ENCODE measurements around the gene MMP19.

Gene MMP19

GRCh38 chr12:55795950-55796349, 46.8 kb downstream of the MMP19 start:
- TF ChIP-seq, protein P1, sequence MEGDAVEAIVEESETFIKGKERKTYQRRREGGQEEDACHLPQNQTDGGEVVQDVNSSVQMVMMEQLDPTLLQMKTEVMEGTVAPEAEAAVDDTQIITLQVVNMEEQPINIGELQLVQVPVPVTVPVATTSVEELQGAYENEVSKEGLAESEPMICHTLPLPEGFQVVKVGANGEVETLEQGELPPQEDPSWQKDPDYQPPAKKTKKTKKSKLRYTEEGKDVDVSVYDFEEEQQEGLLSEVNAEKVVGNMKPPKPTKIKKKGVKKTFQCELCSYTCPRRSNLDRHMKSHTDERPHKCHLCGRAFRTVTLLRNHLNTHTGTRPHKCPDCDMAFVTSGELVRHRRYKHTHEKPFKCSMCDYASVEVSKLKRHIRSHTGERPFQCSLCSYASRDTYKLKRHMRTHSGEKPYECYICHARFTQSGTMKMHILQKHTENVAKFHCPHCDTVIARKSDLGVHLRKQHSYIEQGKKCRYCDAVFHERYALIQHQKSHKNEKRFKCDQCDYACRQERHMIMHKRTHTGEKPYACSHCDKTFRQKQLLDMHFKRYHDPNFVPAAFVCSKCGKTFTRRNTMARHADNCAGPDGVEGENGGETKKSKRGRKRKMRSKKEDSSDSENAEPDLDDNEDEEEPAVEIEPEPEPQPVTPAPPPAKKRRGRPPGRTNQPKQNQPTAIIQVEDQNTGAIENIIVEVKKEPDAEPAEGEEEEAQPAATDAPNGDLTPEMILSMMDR (IDR thresholded peaks at IDR 0.05; ENCODE audit: low read depth, low read length, missing control alignments), result no peak
- no peak overlapping the region for H3K4me3 ChIP-seq (ENCODE audit: low read depth, low read length)
- DNase-seq (ENCODE audit: low read depth), result no peak

DNA sequence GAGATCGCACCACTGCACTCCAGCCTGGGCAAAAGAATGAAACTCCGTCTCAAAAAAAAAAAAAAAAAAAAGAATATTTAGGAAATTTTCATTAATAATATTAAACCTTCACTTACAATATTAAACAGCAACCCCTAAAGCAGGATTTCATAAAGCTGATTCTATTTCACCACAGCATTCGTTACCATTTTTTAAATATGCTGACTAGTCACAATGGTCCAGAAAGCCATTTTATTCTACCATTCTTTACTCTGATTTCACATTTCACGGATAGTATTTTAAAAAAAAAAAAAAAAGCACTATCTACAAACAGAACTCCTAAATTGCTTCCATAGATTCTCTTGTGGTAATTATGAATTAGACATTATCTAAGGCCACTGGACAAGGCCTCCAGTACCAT, 52.8 kb downstream of the MMP19 start:
- TF ChIP-seq, protein P1 (IDR thresholded peaks at IDR 0.05; ENCODE audit: low read depth, low read length, missing control alignments), result no peak
- no peak overlapping the region for H3K4me3 ChIP-seq (ENCODE audit: low read depth, low read length)
- no peak for DNase-seq (ENCODE audit: low read depth)

- TF ChIP-seq, protein P1 (IDR thresholded peaks at IDR 0.05; ENCODE audit: low read depth, low read length, missing control alignments), result no peak
- H3K4me3 ChIP-seq (ENCODE audit: low read depth, low read length), result no peak overlapping the region
- no peak for DNase-seq (ENCODE audit: low read depth)
Observed at GRCh38 chr12:55789171-55789570, 53.6 kb downstream of the MMP19 start.

- DNase-seq (ENCODE audit: low read depth), result no peak
- no peak overlapping the region for H3K4me3 ChIP-seq (ENCODE audit: low read depth, low read length)
- TF ChIP-seq, protein P1 (IDR thresholded peaks at IDR 0.05; ENCODE audit: low read depth, low read length, missing control alignments), result no peak
Observed at GRCh38 chr12:55788546-55788945, 54.2 kb downstream of the MMP19 start.

Data from GM12864 (cell line).